Mesodermal cell (in vitro differentiated cells): ENCODE measurements around the gene RPL34.

Experiments used
- H3K27ac ChIP-seq: 2 replicates; pipeline ENCODE4 v1.7.0; 2013; ENCODE audit warnings: mild to moderate bottlenecking, low read depth, low read length, moderate library complexity; ENCODE audit not compliant: severe bottlenecking
- H3K36me3 ChIP-seq: 2 replicates; pipeline ENCODE4 v1.7.1; 2013; ENCODE audit warnings: mild to moderate bottlenecking, low read length, moderate library complexity; ENCODE audit not compliant: control insufficient read depth, insufficient read depth
- H3K4me1 ChIP-seq: one replicate; pipeline ENCODE4 v1.7.1; 2013; ENCODE audit warnings: mild to moderate bottlenecking, low read length; ENCODE audit not compliant: insufficient read depth, control insufficient read depth, poor library complexity, severe bottlenecking
- H3K4me3 ChIP-seq: 2 replicates; pipeline ENCODE4 v1.7.0; 2013; ENCODE audit warnings: low read length, control low read depth, mild to moderate bottlenecking; ENCODE audit not compliant: insufficient read depth, poor library complexity, severe bottlenecking; ENCODE audit errors: extremely low read depth
- H3K9me3 ChIP-seq: 2 replicates; pipeline ENCODE4 v1.7.1; 2013; ENCODE audit warnings: mild to moderate bottlenecking, low read length, moderate library complexity; ENCODE audit not compliant: control insufficient read depth
- WGBS, 2 experiments: methylation state at CpG; one replicate each; pipeline ENCODE4 v1.1.5; 2013; ENCODE audit warnings: missing lambda C conversion rate in 2 of 2; ENCODE audit not compliant: insufficient coverage in 2 of 2; 5-methylcytosine and 5-hydroxymethylcytosine counted together

Gene RPL34

DNA sequence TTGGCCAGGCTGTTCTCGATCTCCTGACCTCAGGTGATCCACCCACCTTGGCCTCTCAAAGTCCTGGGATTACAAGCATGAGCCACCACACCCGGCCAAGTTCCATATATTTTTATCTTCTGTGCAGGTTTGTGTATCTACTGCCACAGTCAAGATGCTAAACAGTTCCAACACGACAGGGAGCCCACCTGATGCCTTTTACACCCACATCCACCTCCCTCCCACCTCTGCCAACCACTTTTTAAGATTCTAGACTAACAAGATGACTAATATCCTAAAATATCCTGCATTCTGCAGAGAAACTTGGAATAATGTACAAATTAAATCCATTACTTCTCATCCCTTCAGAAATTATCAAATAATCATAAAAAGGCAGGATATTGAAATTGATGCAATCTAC lies 19.3 kb upstream of the RPL34 start:
- no peaks in the 10 kb centered on the region for H3K36me3 ChIP-seq
- H3K4me3 ChIP-seq: no peak overlapping the region
- no peak overlapping the region for H3K27ac ChIP-seq
- 81 to 94% methylated on average over 2 to 3 of the region's 3 CpGs for WGBS, 2 experiments
- H3K4me1 ChIP-seq: no peaks in the 10 kb centered on the region
- peaks cover 3% of the 10 kb centered on the region for H3K9me3 ChIP-seq

DNA sequence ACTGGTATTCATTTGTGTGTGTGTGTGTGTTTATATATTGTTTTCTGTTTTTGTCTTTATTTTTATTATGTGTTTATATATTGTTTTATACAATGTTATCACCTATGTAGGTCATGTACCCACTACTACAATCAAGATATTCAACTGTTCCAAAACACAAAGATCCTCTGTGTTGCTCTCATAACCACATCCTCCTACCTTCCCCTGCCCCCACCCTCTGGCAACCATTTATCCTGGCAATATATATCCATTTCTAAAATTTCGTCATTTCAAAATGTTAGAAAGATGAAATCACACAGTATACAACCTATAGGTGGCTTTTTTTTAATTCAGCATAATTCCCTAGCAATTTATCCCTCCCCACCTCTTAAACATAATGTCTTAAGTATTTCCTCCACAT lies 18.8 kb upstream of the RPL34 start:
- Histone ChIP-seq H3K4me3 (no peak overlapping the region), H3K36me3 (no peaks in the 10 kb centered on the region), H3K4me1 (no peaks in the 10 kb centered on the region), H3K9me3 (peaks cover 2% of the 10 kb centered on the region), H3K27ac (no peak overlapping the region)
- WGBS, 2 experiments: no CpG with 5 or more reads among the region's 1 CpG

DNA sequence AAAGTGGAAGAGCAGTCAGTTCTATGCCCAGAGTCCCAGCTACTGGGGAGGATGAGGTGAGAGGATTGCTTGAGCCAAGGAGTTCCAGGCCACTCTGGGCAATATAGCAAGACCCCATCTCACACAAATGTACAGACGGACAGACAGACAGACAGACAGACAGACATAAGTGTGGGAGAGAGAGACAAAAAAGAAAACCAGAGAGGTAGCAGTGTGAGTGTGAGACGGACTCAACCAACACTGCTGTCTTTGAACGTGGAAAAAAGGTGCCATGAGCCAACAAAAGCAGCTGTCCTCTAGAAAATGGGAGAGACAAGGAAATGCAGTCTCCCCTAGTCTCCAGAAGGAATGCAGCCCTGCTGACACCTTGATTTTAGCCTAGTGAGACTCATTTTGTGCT lies 18.2 kb upstream of the RPL34 start:
- Histone ChIP-seq H3K4me3 (no peak overlapping the region), H3K27ac (no peak overlapping the region), H3K4me1 (no peaks in the 10 kb centered on the region), H3K36me3 (no peaks in the 10 kb centered on the region), H3K9me3 (no peaks in the 10 kb centered on the region)
- 83 to 90% methylated on average over 2 of the region's 3 CpGs for WGBS, 2 experiments

DNA sequence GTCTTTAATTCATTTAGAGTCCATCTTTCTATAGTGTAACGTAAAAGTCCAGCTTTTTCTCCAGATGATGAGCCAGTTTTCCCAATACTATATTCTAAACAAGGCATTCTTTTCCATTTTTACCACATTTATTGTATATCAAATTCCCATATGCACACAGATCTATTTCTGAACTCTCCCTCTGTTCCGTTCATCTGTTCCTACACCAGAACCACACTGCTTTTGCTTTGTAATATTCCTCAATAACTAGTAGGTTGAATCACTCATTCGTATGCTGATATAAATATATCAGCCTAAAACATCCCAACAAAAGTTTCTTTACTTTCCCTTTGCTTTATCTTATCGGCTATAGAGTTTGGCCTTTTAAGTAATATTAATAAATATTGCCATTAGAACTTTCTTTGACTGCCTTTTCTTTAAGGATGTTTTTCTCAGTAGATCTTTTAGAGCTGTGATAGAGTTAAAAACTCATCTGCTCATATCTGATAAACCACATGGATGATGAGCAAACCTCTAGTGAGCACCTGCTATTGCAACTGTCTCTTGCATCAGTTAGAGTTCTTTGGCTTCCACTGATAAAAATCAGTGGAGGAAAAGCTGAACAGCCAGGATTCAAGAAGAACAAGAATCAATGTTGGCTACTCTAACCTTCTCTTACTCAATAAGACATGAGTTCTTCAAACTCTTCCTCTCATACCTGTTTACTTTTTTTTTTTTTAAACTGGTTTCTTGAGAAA lies 13.1 kb upstream of the RPL34 start:
- H3K27ac ChIP-seq: no peak overlapping the region
- no peaks in the 10 kb centered on the region for H3K36me3 ChIP-seq
- 82 to 100% methylated on average over 1 of the region's 4 CpGs for WGBS, 2 experiments
- H3K9me3 ChIP-seq: no peaks in the 10 kb centered on the region
- no peak overlapping the region for H3K4me3 ChIP-seq
- H3K4me1 ChIP-seq: no peaks in the 10 kb centered on the region

DNA sequence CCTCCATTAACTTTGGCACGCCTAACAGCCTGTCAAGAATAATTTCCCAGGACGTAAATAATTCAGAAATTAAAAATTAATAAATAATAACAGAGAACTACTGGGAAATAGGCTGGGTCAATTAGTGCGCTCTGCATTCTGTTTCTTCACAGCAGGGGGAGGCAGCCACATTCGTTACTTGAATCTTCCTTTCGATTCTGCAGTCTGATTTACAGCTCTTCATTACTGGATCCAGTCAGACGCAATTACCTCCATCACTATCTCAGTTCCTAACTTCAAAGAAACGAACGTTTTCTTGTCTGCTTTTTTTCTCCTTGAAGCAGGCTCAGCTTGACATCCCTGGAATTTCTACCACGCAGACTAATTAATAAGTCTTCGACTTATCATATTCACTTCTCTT lies 9.0 kb upstream of the RPL34 start:
- H3K9me3 ChIP-seq: no peaks in the 10 kb centered on the region
- no peak overlapping the region for H3K27ac ChIP-seq
- H3K4me3 ChIP-seq: no peak overlapping the region
- H3K4me1 ChIP-seq: no peaks in the 10 kb centered on the region
- H3K36me3 ChIP-seq: no peaks in the 10 kb centered on the region
- 63 to 70% methylated on average over 7 to 8 of the region's 10 CpGs for WGBS, 2 experiments

DNA sequence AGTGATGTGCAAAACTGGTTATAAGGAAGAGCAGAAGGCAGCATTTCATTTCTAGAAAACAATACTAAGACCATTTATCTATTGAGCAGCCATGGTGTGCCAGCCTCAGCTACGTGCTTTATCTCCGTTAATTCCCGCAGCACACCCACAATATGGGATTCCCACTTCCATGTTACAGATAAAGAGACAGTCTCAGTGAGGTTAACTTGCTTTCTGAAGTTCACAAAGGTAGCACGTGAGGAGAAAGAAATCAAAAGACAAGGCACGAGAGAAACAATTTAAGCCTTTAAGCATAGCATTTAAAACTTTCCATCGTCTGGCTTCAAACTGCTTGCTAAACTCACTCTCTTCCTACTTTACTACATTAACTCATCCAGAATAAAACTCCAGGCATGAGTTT lies 8.0 kb upstream of the RPL34 start:
- Histone ChIP-seq H3K27ac (no peak overlapping the region), H3K4me1 (no peaks in the 10 kb centered on the region), H3K4me3 (no peak overlapping the region), H3K9me3 (no peaks in the 10 kb centered on the region), H3K36me3 (no peaks in the 10 kb centered on the region)
- whole genome bisulfite sequencing, 2 experiments: 73 to 91% methylated on average over 2 to 5 of the region's 6 CpGs

DNA sequence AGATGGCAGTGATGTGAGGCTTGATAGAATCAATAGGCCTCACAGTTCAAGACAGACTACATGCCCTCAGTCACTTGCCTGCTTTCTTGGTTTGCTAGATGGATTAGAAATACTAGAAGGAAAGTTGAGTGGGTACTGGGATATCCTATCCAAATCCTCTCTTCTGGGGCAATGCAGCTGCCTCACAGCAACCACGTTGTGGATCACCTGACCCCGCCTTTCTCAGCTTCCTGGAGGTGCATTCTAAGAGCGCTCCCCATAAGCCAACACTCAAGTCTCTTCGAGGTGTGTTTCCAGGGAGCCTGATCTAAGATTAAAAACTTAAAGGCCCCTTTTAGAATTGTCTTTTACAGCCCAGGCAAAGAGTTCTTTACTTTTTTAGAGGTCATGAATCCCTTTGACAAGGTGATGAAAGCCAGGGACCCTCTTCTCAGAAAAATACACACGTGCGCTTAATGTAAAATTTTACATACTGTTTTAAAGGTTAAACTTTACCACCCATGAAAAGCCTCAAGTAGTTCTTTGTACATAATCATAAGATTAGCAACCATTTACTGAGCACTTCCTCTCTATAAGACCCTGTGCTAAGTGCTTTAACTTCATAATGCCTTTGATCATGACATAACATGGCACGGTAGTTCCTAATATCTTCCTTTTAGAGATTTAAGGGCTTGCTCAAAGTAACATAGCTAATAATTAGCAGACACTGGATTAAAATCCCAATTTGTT lies 840 bp upstream of the RPL34 start:
- H3K4me3 ChIP-seq: peak overlapping the region; percentile 95
- no peak overlapping the region for H3K27ac ChIP-seq
- WGBS, 2 experiments: 67 to 76% methylated on average over 4 of the region's 7 CpGs

DNA sequence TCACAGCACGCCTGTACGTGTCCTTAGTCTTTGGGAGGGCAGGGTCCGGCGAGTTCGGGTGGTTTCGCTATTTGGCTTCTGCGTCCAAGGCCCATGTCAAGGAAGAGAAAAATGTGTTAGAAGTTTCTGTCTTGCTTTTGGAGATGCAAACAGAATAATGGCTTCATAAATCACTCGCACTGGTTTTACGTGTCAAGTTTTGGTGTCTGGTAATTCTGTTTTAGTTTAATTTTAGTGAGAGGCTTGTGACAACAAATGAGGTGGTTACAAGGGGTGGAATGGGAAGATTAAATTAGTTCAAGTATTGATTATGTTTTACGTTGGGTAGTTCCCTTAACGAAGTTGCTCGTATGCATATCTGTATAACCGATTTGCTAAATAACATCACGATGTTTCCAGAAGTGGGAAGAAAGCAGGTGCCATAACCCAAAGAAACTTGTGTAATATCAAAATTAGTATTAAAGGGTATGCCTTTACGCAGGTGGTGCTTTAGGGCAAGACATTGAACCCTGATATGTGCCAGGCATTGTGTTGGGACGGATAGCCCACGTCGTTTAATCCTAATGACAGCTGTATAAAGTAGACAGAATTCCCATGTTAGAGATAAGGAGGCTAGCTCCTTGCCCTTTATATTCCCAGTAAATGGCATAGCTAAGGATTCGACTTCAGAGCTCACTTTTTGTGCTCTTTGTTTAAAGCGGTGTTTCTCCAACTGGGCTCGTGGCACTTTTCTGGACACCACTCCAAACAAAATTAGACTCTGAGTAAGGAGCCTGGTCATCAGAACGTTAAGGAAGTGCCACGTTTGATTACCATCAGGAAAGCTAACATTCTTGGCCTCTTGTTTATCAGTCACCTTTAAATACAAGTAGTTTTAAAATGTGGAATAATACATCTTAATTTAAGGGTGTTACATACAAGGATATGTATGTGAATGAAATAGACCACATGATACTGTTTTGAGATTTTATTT lies 843 bp downstream of the RPL34 start:
- WGBS, 2 experiments: 13 to 18% methylated on average over 16 to 18 of the region's 23 CpGs

More for the DNA sequence above, 840 bp upstream of the RPL34 start:
- H3K36me3 ChIP-seq: peaks cover 27% of the 10 kb centered on the region
- peaks cover 13% of the 10 kb centered on the region for H3K4me1 ChIP-seq
- no peaks in the 10 kb centered on the region for H3K9me3 ChIP-seq

DNA sequence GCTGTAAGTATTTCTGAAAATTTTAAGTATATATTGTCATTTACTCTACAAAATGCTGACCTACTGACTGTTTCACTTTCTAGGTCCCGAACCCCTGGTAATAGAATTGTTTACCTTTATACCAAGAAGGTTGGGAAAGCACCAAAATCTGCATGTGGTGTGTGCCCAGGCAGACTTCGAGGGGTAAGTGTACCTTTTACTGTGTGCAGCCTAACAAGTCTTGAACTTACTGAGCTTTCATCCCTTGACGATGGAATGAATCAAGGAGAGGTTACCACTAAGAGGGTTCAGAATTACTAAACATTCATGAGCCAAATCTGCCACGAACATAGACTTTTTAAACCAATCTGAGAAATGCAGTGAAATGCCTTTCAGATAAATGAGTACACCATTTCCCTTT lies 1.6 kb downstream of the RPL34 start:
- H3K36me3 ChIP-seq: peaks cover 52% of the 10 kb centered on the region

More for the DNA sequence above, 843 bp downstream of the RPL34 start:
- H3K9me3 ChIP-seq: no peaks in the 10 kb centered on the region
- peak overlapping the region; percentile 95 for H3K4me3 ChIP-seq
- H3K27ac ChIP-seq: peak overlapping the region; percentile 89
- H3K4me1 ChIP-seq: peaks cover 13% of the 10 kb centered on the region
- peaks cover 44% of the 10 kb centered on the region for H3K36me3 ChIP-seq

DNA sequence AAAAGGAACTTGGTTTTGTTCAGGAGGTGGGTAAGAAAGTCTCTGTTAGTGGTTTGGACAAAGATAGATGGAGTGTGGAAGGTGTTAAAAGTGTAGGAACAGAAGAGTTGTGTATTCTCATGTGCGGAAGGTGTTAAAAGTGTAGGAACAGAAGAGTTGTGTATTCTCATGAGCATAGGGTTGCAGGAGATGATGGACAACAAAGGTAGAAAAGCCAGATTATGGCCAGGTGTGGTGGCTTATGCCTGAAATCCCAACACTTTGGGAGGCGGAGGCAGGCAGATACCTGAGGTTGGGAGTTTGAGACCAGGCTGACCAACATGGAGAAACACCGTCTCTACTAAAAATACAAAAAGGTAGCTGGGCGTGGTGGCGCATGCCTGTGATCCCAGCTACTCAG lies 2.5 kb downstream of the RPL34 start:
- Histone ChIP-seq H3K4me1 (peaks cover 13% of the 10 kb centered on the region), H3K9me3 (no peaks in the 10 kb centered on the region), H3K36me3 (peaks cover 60% of the 10 kb centered on the region), H3K4me3 (peak overlapping the region; percentile 95), H3K27ac (no peak overlapping the region)
- 97 to 100% methylated on average over 4 to 5 of the region's 5 CpGs for WGBS, 2 experiments

More for the DNA sequence above, 1.6 kb downstream of the RPL34 start:
- WGBS, 2 experiments: 88 to 100% methylated on average over 1 to 2 of the region's 4 CpGs
- Histone ChIP-seq H3K9me3 (no peaks in the 10 kb centered on the region), H3K4me1 (peaks cover 13% of the 10 kb centered on the region), H3K27ac (no peak overlapping the region), H3K4me3 (peak overlapping the region; percentile 95)
